ENCODE measurements around the gene ZNF236.

DNA sequence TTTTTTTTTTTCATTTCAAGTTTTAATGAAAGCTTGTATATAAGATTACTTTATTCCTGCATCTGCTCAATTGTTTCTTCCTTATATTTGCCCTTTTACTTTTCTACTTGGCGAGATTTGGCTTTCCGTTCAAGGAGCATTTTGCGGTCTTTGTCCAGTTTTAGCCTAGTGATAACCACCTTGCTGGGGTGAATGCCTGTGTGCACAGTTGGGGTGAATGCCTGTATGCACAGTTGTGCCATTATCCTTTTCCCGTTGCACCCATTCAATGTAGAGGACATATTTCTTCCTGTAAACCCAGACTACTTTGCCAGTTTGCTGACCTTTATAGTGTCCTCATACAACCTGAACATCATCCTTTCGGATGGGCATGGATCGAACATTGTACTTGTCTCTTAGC, 12.0 kb downstream of the ZNF236 start:
- TF ChIP-seq POLR2A (IDR thresholded peaks at IDR 0.05; ENCODE audit: low read depth, low read length) (no peak), POLR2AphosphoS5 (IDR thresholded peaks at IDR 0.05; ENCODE audit: insufficient read depth, low read depth, low read length) (no peak), EZH2 (IDR thresholded peaks at IDR 0.05; ENCODE audit: borderline replicate concordance, low read depth, low read length, severe bottlenecking) (no peak), FOS (IDR thresholded peaks at IDR 0.05; ENCODE audit: borderline replicate concordance, insufficient read depth, low read length) (no peak), JUN (IDR thresholded peaks at IDR 0.05; ENCODE audit: borderline replicate concordance, insufficient read depth, insufficient read length, low read depth) (no peak)
- TF ChIP-seq, protein P1, sequence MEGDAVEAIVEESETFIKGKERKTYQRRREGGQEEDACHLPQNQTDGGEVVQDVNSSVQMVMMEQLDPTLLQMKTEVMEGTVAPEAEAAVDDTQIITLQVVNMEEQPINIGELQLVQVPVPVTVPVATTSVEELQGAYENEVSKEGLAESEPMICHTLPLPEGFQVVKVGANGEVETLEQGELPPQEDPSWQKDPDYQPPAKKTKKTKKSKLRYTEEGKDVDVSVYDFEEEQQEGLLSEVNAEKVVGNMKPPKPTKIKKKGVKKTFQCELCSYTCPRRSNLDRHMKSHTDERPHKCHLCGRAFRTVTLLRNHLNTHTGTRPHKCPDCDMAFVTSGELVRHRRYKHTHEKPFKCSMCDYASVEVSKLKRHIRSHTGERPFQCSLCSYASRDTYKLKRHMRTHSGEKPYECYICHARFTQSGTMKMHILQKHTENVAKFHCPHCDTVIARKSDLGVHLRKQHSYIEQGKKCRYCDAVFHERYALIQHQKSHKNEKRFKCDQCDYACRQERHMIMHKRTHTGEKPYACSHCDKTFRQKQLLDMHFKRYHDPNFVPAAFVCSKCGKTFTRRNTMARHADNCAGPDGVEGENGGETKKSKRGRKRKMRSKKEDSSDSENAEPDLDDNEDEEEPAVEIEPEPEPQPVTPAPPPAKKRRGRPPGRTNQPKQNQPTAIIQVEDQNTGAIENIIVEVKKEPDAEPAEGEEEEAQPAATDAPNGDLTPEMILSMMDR (IDR thresholded peaks at IDR 0.05; ENCODE audit: extremely low read depth in 1 of 2, insufficient read depth in 1 of 2, low read depth in 1 of 2, low read length in 2 of 2), result no peak
- TF ChIP-seq, protein P2, sequence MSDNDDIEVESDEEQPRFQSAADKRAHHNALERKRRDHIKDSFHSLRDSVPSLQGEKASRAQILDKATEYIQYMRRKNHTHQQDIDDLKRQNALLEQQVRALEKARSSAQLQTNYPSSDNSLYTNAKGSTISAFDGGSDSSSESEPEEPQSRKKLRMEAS (IDR thresholded peaks at IDR 0.05; ENCODE audit: insufficient read depth, insufficient read length), result no peak

Data from endothelial cell of umbilical vein (primary cell).